ENCODE data around the gene NET1.

Gene NET1

DNA sequence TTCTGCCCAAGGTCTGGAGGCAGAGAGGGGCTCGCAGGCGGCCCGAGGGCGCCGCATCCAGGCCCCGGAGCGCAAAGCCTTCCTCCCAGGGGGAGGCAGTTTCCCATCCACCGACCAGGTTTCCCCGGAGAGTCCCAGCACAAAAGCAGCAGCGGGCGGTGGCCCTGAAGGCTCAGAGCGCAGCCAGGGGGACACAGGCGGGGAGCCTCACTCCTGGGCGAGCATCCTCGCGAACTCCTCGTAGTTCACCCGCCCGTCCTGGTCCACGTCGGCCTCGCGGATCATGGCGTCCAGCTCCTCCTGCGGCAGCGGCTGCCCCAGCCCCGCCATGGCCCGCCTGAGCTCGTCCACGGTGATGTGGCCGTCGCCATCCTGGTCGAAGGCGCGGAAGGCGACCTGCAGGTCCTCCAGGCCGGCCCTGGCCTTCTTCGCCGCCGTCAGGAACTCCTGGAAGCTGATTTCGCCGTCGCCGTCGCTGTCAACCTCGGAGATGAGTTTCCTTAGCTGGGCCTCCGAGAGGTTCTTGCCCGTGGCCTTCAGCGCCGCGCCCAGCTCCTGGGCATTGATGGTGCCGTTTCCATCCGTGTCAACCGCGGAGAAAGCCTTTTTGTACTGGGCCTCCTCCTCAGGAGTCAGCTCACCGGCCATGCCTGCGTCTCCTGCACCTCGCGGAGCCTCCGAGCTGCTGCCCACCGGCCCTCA lies 86.6 kb downstream of the NET1 start:
- DNase-seq (ENCODE audit: low read depth in 1 of 2, low spot score in 1 of 2): no peak

DNA sequence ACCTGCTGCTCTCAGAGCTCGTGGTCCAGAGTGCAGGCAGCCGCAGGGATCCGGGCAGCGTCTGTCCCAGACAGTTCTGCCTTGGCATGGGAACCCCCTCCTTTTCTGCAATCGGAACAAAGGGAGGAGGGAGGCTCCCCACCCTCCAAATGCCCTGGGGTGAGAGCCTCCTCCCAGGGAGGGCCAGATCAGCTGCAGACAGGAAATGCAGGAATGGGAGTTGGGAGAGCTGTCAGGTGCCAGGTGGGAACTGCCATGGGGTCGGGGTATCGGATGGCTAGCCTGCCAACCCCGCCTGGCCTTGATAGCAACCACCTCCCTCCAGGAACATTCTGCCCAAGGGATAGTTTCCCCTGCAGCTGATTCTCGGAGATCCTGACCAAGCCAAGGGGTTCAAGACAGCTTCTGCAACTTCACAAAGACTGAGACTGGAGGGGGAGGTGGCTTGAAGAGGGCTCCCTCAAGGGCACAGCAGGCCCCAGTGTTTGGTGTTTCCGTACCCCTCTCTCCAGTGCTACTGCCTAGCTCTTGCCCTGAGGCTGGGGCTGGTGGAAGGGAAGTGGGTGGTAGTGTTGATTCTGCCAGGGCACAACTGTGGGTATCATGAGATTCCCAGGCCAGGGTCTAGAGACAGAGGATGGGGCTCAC lies 87.3 kb downstream of the NET1 start, which contains the start of gene CALML5:
TSS of gene CALML5 (minus strand) at position 78 of the 648 bp plus-strand sequence. CDS start 132 bp downstream, outside the sequence.
- DNase-seq (ENCODE audit: low read depth in 1 of 2, low spot score in 1 of 2): no peak

DNA sequence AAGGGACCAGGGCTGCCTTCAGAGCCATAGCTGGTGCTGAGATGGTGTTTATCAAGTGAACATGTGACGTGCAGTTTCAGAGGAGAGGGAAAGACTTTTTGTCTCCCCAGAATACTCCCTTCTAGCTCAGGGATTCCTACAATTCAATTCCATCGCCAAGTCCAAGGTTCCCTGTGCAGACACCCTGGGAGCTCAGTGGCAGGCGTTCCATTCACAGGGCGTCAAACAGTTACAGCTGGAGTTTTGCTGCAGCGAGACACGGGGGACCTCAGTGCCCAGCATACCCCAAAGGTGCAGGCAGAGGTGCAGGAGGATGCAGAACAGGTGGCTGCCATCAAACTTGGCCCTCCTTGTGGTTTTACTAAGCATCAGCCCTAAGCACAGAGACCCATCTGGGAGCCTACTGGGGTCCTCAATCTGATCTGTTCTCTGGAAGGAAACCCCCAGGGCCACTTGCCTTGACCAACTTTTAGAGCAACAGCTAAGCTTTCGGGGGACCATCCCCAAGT lies 87.9 kb downstream of the NET1 start:
- no peak for DNase-seq (ENCODE audit: low read depth in 1 of 2, low spot score in 1 of 2)

GRCh38 chr10:5500910-5501309 lies 88.6 kb downstream of the NET1 start:
- no peak for DNase-seq (ENCODE audit: low read depth in 1 of 2, low spot score in 1 of 2)

DNA sequence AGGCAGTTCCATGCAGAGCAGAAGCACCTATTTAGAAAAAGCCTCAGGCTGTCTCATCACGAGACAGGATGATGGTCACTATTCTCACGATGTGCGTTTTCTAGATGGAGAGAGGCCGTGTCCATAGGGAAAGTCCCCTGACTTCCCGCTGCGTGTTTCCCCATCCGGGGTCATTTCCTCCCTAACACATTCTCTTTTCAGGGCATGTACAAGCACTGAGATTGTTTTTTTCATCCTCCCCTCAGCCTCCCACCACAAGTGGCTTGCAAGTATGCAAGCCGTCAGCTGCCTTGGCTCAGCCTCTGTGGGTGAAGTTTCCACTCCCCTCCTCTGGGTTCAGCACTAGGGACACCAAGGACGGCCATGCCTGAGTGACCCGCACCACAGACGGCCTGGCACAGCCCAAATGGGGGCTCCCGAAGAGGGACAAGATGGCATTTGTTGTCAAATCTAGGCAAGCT lies 89.7 kb downstream of the NET1 start:
- no peak for DNase-seq (ENCODE audit: low read depth in 1 of 2, low spot score in 1 of 2)

- DNase-seq (ENCODE audit: low read depth in 1 of 2, low spot score in 1 of 2): no peak
These were observed 90.5 kb downstream of the NET1 start for GRCh38 chr10:5502571-5503476.

GRCh38 chr10:5503477-5503835 lies 91.1 kb downstream of the NET1 start:
- no peak for DNase-seq (ENCODE audit: low read depth in 1 of 2, low spot score in 1 of 2)

- DNase-seq (ENCODE audit: low read depth in 1 of 2, low spot score in 1 of 2): no peak
These were observed 92.1 kb downstream of the NET1 start for GRCh38 chr10:5504146-5505072.

- no peak for DNase-seq (ENCODE audit: low read depth in 1 of 2, low spot score in 1 of 2)
These were observed 93.9 kb downstream of the NET1 start for GRCh38 chr10:5506246-5506645.

GRCh38 chr10:5506751-5507648 lies 94.6 kb downstream of the NET1 start:
- DNase-seq (ENCODE audit: low read depth in 1 of 2, low spot score in 1 of 2): no peak

DNA sequence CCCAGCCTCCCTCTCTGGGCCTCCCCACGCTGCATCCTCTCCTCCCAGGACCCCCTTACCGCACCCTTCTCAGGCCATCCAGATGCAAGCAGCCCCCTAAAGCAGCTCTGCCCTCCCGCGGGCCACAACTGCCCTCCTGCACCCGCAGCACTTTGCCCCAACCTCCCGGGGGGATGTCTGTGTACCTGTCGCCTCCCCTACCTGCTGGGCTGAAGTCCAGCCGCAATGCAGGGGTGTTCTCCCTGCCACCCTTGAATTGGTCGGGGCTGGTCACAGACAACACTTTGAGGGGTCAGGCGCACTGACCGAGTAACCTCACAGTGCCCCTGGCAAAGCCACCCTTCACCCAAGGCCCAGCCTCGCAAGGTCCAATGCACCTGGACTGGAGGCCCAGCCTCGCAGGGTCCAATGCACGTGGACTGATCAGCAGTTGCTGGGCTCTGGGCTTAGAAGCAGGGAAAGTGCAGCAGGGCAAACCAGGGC lies 95.3 kb downstream of the NET1 start:
- DNase-seq (ENCODE audit: low read depth in 1 of 2, low spot score in 1 of 2): no peak

GRCh38 chr10:5508161-5508604 lies 95.8 kb downstream of the NET1 start:
- no peak for DNase-seq (ENCODE audit: low read depth in 1 of 2, low spot score in 1 of 2)

All from activated CD4-positive, alpha-beta T cell treated with anti-CD3 and anti-CD28 coated beads, Interleukin-2, amount 50 U/mL, for 24 hours (primary cell).